HepG2 (cell line): Measurements from ENCODE around the gene CAMK4. TPM values are rescaled to one million over a fixed set of nuclear protein-coding genes. Genes with fewer than 3 reads are reported as not detected.

Experiments used
- ATAC-seq: fragments of 200-7000 bp; cut with Tn5 transposase; 3 replicates; pipeline ENCODE4 v1.9.1; 2020; ENCODE audit warnings: mild to moderate bottlenecking, moderate library complexity
- BruUV-seq: library from RNA; stranded (reverse); fragments of 400-500 nt; replicated peaks from 2 replicates; lab custom pipeline; 2021; lab: Mats Ljungman, UMichigan
- CTCF ChIA-PET: fragments of 300-600 bp; formaldehyde crosslinking; extraction: SDS; loops from one replicate; lab custom pipeline; 2021; ENCODE audit warnings: low total read pairs, inconsistent platforms, low intra/inter-chr PET ratio; lab: Yijun Ruan, JAX
- POLR2A ChIA-PET: fragments of 350-600 bp; sonication (Branson Sonifier 250); formaldehyde crosslinking; loops from one replicate; lab custom pipeline; 2020; ENCODE audit warnings: antibody characterized with exemption, inconsistent platforms; lab: Yijun Ruan, JAX
- DNase-seq: peaks from one replicate; pipeline ENCODE4 v3.0.0-alpha.2; 2015; ENCODE audit warnings: low spot score
- FAIRE-seq: peaks from 3 replicates; lab custom pipeline; 2011; peaks lifted over from hg19 to GRCh38; lab: Jason Lieb, UNC
- H2AFZ ChIP-seq: one replicate; pipeline ENCODE4 v1.6.1; 2011; ENCODE audit warnings: low read length, inconsistent platforms
- H3K27ac ChIP-seq: fragments of 300-600 bp; 3 replicates; pipeline ENCODE4 v1.8.0; 2011; ENCODE audit warnings: mixed run types, mild to moderate bottlenecking, mixed read lengths, low read length, inconsistent platforms; ENCODE audit not compliant: insufficient read depth; ENCODE audit errors: extremely low read length
- H3K27me3 ChIP-seq, 2 experiments: fragments of 200-600 bp in 1 of 2; 2 replicates in 1 of 2; 3 replicates in 1 of 2; pipeline versions ENCODE4 v1.6.0 to v1.8.0; 2011; ENCODE audit warnings: low read length in 2 of 2, mild to moderate bottlenecking in 2 of 2, moderate library complexity in 2 of 2, inconsistent platforms in 1 of 2; ENCODE audit not compliant: insufficient read depth in 2 of 2, control insufficient read depth in 1 of 2
- H3K36me3 ChIP-seq, 2 experiments: fragments of 200-600 bp in 1 of 2; replicated peaks in 1 of 2; 2 replicates in 1 of 2; 3 replicates in 1 of 2; pipeline versions ENCODE4 v1.5.1 to v1.8.0; 2011; ENCODE audit warnings: low read length in 2 of 2, inconsistent platforms in 1 of 2; ENCODE audit not compliant: insufficient read depth in 2 of 2, control insufficient read depth in 1 of 2
- H3K4me1 ChIP-seq: 2 replicates; pipeline ENCODE4 v1.5.1; 2012; ENCODE audit warnings: low read length, inconsistent platforms; ENCODE audit not compliant: insufficient read depth
- H3K4me2 ChIP-seq: 2 replicates; pipeline ENCODE4 v1.6.0; 2011; ENCODE audit warnings: low read depth, low read length, inconsistent platforms
- H3K4me3 ChIP-seq, 3 experiments: fragments of 200-600 bp in 1 of 3; sonication (generic), shearing (Covaris generic) in 1 of 3; replicated peaks in 1 of 3; 2 replicates each; pipeline ENCODE4 v1.5.1; 2011 to 2016; ENCODE audit warnings: low read length in 3 of 3, inconsistent platforms in 2 of 3, low read depth in 2 of 3, mild to moderate bottlenecking in 2 of 3, control low read depth in 1 of 3, mixed read lengths in 1 of 3; ENCODE audit not compliant: insufficient read depth in 1 of 3
- H3K79me2 ChIP-seq: one replicate; pipeline ENCODE4 v1.6.1; 2011; ENCODE audit warnings: low read length, inconsistent platforms; ENCODE audit not compliant: insufficient read depth
- H3K9ac ChIP-seq: 2 replicates; pipeline ENCODE4 v1.6.0; 2011; ENCODE audit warnings: mild to moderate bottlenecking, low read depth, low read length, inconsistent platforms; ENCODE audit not compliant: insufficient read depth
- H3K9me3 ChIP-seq: 2 replicates; pipeline ENCODE4 v1.5.1; 2012; ENCODE audit warnings: mild to moderate bottlenecking, low read length
- H4K20me1 ChIP-seq: 2 replicates; pipeline ENCODE4 v1.6.0; 2011; ENCODE audit warnings: inconsistent platforms, mild to moderate bottlenecking, low read length, moderate library complexity; ENCODE audit not compliant: insufficient read depth
- ARNT ChIP-seq: fragments of 450-650 bp; IDR thresholded peaks from 2 replicates; pipeline ENCODE4 v1.6.1; 2017
- CAMTA2 ChIP-seq: sonication (generic); formaldehyde crosslinking; IDR thresholded peaks from 2 replicates; pipeline ENCODE4 v1.4.0; 2020; ENCODE audit warnings: mild to moderate bottlenecking, missing genetic modification reagents, borderline replicate concordance
- FOXJ3 ChIP-seq: sonication (generic); formaldehyde crosslinking; IDR thresholded peaks from 2 replicates; pipeline ENCODE4 v1.4.0; 2020; ENCODE audit warnings: missing genetic modification reagents, mild to moderate bottlenecking, borderline replicate concordance
- HDAC1 ChIP-seq: sonication (generic); formaldehyde crosslinking; IDR thresholded peaks from 2 replicates; pipeline ENCODE4 v1.5.1; 2020; ENCODE audit warnings: mild to moderate bottlenecking, missing genetic modification reagents
- HOXA9 ChIP-seq: sonication (generic); formaldehyde crosslinking; IDR thresholded peaks from 2 replicates; pipeline ENCODE4 v1.8.1; 2022; ENCODE audit warnings: missing genetic modification reagents, mild to moderate bottlenecking, moderate library complexity, borderline replicate concordance
- NCOA5 ChIP-seq: sonication (generic); formaldehyde crosslinking; IDR thresholded peaks from 2 replicates; pipeline ENCODE4 v1.4.0; 2020; ENCODE audit warnings: missing genetic modification reagents
- POLR2AphosphoS2 ChIP-seq: IDR thresholded peaks from 2 replicates; pipeline ENCODE4 v1.6.1; 2011; ENCODE audit warnings: low read depth, low read length, improper control_type of control experiment
- SIX4 ChIP-seq: sonication (generic); formaldehyde crosslinking; IDR thresholded peaks from 2 replicates; pipeline ENCODE4 v1.4.0; 2020; ENCODE audit warnings: missing genetic modification reagents
- SMARCE1 ChIP-seq: fragments of 450-650 bp; IDR thresholded peaks from 2 replicates; pipeline ENCODE4 v1.6.1; 2017; ENCODE audit warnings: borderline replicate concordance
- SMC3 ChIP-seq: IDR thresholded peaks from 2 replicates; pipeline ENCODE4 v1.6.1; 2011; ENCODE audit warnings: low read length, improper control_type of control experiment
- SNAI1 ChIP-seq: sonication (generic); formaldehyde crosslinking; IDR thresholded peaks from 2 replicates; pipeline ENCODE4 v1.5.0; 2020; ENCODE audit warnings: mild to moderate bottlenecking, missing genetic modification reagents, borderline replicate concordance
- THAP11 ChIP-seq: IDR thresholded peaks from 2 replicates; pipeline ENCODE4 v1.6.1; 2016; ENCODE audit warnings: missing biosample characterization, missing genetic modification reagents
- ZFP36 ChIP-seq: fragments of 150-350 bp; IDR thresholded peaks from 2 replicates; pipeline ENCODE4 v1.6.1; 2018; ENCODE audit warnings: borderline replicate concordance, low read length, low read depth; ENCODE audit not compliant: partially characterized antibody
- ZNF772 ChIP-seq: sonication (generic); formaldehyde crosslinking; IDR thresholded peaks from 2 replicates; pipeline ENCODE4 v1.5.0; 2020; ENCODE audit warnings: mild to moderate bottlenecking, missing genetic modification reagents
- WGBS: methylation state at CpG from one replicate; pipeline ENCODE4 v1.1.6; 2017; ENCODE audit warnings: low lambda C conversion rate; 5-methylcytosine and 5-hydroxymethylcytosine counted together
- in situ Hi-C: cut with HindIII; loops from 2 replicates; pipeline ENCODE4 v1.10.0; 2017; ENCODE audit warnings: low pct_unique_long_range_greater_than_20kb; ENCODE audit not compliant: extremely low pct_ligation_motif_present
- intact Hi-C: fragments of 100-400 bp; cut with micrococcal nuclease; formaldehyde crosslinking; loops from one replicate; pipeline ENCODE4 v1.10.0; 2022; ENCODE audit not compliant: unreplicated experiment
- polyA plus RNA-seq, 8 experiments: library from polyadenylated mRNA; depleted of rRNA in 3 of 8; stranded (reverse) in 7 of 8; unstranded in 1 of 8; fragments of >200 nt; fragmentation: Illumina TruSeq in 4 of 8; extraction: Trizol in 4 of 8; gene quantifications; 2 replicates each; pipeline versions ENCODE4 v1.2.1 to v1.2.3, GENCODE V29; 2011 to 2016; ENCODE audit warnings: low read depth in 4 of 8, missing spikeins in 1 of 8, mixed read lengths in 1 of 8; ENCODE audit not compliant: insufficient read depth in 1 of 8
- total RNA-seq, 5 experiments: library from RNA; depleted of rRNA; stranded (reverse); fragments of >200 nt; fragmentation: Illumina TruSeq; extraction: Trizol; gene quantifications; 2 replicates each; pipeline ENCODE4 v1.2.3, GENCODE V29; 2016; ENCODE audit warnings: low read depth in 1 of 5
- TF ChIP-seq, protein P1 (sequence below): sonication (generic); formaldehyde crosslinking; IDR thresholded peaks from 2 replicates; pipeline ENCODE4 v1.8.1; 2023; ENCODE audit warnings: mild to moderate bottlenecking, missing genetic modification reagents, borderline replicate concordance
- TF ChIP-seq, protein P2 (sequence below): sonication (generic); formaldehyde crosslinking; IDR thresholded peaks from 2 replicates; pipeline ENCODE4 v1.4.0; 2020; ENCODE audit warnings: missing genetic modification reagents
- TF ChIP-seq, protein P3 (sequence below): IDR thresholded peaks from 2 replicates; pipeline ENCODE4 v1.6.1; 2012; ENCODE audit warnings: low read depth, low read length, improper control_type of control experiment
- TF ChIP-seq, protein P4 (sequence below): sonication (generic); formaldehyde crosslinking; IDR thresholded peaks from 2 replicates; pipeline ENCODE4 v1.8.1; 2022; ENCODE audit warnings: mild to moderate bottlenecking, missing genetic modification reagents
- TF ChIP-seq, protein P5 (sequence below): sonication (generic); formaldehyde crosslinking; IDR thresholded peaks from 2 replicates; pipeline ENCODE4 v1.8.0; 2022; ENCODE audit warnings: missing genetic modification reagents, mild to moderate bottlenecking, borderline replicate concordance
- TF ChIP-seq, protein P6 (sequence below): sonication (generic); formaldehyde crosslinking; conservative IDR thresholded peaks from 2 replicates; pipeline ENCODE4 v1.8.1; 2023; ENCODE audit warnings: missing genetic modification reagents

The CAMK4 gene
- total and polyA plus RNA-seq, 2 of the 13 experiments (the other 11 are each of a cell fraction or from before 2014, with no cell fraction given) = not detected

DNA sequence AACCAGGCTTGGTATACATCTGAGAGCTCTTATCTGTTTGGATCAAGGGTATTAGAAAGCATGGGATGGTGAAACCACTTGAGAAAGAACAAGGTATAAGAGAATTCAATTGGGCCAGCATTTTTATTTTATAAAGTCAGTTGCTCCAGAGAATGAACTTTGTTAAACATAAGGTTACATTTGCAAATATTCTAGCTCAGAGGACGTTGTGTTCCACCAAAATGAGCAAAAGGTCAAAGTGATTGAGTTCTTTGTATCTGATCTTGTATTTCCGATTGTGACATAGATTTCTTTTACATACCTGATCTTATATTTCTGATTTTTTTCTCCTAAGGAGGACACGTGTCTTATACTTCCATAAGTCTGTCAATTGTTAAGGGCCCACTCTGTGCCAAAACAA lies 296.7 kb downstream of the CAMK4 start (continued):
- TF ChIP-seq ZNF772 (no peak), FOXJ3 (CRISPR knock-in tag) (no peak), NCOA5 (no peak), SMARCE1 (no peak), THAP11 (CRISPR knock-in tag) (no peak), POLR2AphosphoS2 (no peak), SMC3 (no peak), HDAC1 (CRISPR knock-in tag) (no peak), SIX4 (CRISPR knock-in tag) (no peak)
- TF ChIP-seq, protein P1, sequence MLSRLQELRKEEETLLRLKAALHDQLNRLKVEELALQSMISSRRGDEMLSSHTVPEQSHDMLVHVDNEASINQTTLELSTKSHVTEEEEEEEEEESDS (CRISPR knock-in tag) = no peak
- TF ChIP-seq, protein P2, sequence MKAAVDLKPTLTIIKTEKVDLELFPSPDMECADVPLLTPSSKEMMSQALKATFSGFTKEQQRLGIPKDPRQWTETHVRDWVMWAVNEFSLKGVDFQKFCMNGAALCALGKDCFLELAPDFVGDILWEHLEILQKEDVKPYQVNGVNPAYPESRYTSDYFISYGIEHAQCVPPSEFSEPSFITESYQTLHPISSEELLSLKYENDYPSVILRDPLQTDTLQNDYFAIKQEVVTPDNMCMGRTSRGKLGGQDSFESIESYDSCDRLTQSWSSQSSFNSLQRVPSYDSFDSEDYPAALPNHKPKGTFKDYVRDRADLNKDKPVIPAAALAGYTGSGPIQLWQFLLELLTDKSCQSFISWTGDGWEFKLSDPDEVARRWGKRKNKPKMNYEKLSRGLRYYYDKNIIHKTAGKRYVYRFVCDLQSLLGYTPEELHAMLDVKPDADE = no peak
- TF ChIP-seq, protein P3, sequence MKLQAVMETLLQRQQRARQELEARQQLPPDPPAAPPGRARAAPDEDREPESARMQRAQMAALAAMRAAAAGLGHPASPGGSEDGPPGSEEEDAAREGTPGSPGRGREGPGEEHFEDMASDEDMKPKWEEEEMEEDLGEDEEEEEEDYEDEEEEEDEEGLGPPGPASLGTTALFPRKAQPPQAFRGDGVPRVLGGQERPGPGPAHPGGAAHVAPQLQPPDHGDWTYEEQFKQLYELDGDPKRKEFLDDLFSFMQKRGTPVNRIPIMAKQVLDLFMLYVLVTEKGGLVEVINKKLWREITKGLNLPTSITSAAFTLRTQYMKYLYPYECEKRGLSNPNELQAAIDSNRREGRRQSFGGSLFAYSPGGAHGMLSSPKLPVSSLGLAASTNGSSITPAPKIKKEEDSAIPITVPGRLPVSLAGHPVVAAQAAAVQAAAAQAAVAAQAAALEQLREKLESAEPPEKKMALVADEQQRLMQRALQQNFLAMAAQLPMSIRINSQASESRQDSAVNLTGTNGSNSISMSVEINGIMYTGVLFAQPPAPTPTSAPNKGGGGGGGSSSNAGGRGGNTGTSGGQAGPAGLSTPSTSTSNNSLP = no peak

DNA sequence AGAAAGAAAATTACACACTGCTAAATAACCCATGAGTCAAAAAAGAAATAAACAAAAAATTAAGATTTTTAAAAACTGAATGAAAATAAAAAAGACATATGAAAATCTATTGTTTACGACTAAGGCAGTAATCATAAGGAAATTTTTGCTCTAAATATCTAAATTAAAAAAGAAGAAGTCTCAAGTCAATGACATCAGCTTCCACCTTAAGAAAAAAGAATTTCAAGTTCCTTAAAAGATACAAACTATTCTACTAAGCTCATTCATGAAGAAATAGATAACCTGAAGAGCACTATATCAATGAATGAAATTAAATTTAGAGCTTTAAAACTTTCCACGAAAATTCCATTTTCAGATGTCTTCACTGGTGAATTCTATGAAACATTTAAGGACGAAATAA lies 303.9 kb downstream of the CAMK4 start:
- ATAC-seq = no peak
- WGBS = 8% methylated on average over 3 of the region's 3 CpGs
- Histone ChIP-seq H3K4me1 (peaks cover 8% of the 10 kb centered on the region; the same call in 1 of the 2 replicates), H3K9me3 (no peaks in the 10 kb centered on the region), H3K4me2 (no peak overlapping the region), H3K79me2 (no peaks in the 10 kb centered on the region), H3K27me3 (no peaks in the 10 kb centered on the region; a peak in 1 of 5 replicates), H3K27ac (no peak overlapping the region), H4K20me1 (no peaks in the 10 kb centered on the region), H3K9ac (no peak overlapping the region), H3K36me3 (no peaks in the 10 kb centered on the region), H3K4me3 (no peak overlapping the region), H2AFZ (no peak overlapping the region)
- in situ Hi-C loops (no loop called here), intact Hi-C loops (no loop called here)
- no TSS peak for BruUV-seq
- POLR2A ChIA-PET = no interaction called here
- no peak for FAIRE-seq
- CTCF ChIA-PET = no interaction called here
- no peak for DNase-seq
- TF ChIP-seq, protein P4, sequence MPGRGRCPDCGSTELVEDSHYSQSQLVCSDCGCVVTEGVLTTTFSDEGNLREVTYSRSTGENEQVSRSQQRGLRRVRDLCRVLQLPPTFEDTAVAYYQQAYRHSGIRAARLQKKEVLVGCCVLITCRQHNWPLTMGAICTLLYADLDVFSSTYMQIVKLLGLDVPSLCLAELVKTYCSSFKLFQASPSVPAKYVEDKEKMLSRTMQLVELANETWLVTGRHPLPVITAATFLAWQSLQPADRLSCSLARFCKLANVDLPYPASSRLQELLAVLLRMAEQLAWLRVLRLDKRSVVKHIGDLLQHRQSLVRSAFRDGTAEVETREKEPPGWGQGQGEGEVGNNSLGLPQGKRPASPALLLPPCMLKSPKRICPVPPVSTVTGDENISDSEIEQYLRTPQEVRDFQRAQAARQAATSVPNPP (CRISPR knock-in tag) = no peak
- TF ChIP-seq, protein P5, sequence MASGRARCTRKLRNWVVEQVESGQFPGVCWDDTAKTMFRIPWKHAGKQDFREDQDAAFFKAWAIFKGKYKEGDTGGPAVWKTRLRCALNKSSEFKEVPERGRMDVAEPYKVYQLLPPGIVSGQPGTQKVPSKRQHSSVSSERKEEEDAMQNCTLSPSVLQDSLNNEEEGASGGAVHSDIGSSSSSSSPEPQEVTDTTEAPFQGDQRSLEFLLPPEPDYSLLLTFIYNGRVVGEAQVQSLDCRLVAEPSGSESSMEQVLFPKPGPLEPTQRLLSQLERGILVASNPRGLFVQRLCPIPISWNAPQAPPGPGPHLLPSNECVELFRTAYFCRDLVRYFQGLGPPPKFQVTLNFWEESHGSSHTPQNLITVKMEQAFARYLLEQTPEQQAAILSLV = no peak
- TF ChIP-seq CAMTA2 (no peak), HOXA9 (CRISPR knock-in tag) (no peak), SNAI1 (CRISPR knock-in tag) (no peak), ZFP36 (no peak), ARNT (no peak)
- TF ChIP-seq, protein P6, sequence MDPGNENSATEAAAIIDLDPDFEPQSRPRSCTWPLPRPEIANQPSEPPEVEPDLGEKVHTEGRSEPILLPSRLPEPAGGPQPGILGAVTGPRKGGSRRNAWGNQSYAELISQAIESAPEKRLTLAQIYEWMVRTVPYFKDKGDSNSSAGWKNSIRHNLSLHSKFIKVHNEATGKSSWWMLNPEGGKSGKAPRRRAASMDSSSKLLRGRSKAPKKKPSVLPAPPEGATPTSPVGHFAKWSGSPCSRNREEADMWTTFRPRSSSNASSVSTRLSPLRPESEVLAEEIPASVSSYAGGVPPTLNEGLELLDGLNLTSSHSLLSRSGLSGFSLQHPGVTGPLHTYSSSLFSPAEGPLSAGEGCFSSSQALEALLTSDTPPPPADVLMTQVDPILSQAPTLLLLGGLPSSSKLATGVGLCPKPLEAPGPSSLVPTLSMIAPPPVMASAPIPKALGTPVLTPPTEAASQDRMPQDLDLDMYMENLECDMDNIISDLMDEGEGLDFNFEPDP (CRISPR knock-in tag) = no peak
